ENCODE measurements around the gene ZBTB40. TPM values are rescaled to one million over a fixed set of nuclear protein-coding genes. Genes with fewer than 3 reads are reported as not detected.
A peak's percentile ranks its signal among the peaks of the same experiment; 100 is the strongest.

The ZBTB40 gene
- total and polyA plus RNA-seq, 2 of the 13 experiments (the other 11 are each of a cell fraction or from before 2014, with no cell fraction given) = 8.8 to 16.5 TPM

DNA sequence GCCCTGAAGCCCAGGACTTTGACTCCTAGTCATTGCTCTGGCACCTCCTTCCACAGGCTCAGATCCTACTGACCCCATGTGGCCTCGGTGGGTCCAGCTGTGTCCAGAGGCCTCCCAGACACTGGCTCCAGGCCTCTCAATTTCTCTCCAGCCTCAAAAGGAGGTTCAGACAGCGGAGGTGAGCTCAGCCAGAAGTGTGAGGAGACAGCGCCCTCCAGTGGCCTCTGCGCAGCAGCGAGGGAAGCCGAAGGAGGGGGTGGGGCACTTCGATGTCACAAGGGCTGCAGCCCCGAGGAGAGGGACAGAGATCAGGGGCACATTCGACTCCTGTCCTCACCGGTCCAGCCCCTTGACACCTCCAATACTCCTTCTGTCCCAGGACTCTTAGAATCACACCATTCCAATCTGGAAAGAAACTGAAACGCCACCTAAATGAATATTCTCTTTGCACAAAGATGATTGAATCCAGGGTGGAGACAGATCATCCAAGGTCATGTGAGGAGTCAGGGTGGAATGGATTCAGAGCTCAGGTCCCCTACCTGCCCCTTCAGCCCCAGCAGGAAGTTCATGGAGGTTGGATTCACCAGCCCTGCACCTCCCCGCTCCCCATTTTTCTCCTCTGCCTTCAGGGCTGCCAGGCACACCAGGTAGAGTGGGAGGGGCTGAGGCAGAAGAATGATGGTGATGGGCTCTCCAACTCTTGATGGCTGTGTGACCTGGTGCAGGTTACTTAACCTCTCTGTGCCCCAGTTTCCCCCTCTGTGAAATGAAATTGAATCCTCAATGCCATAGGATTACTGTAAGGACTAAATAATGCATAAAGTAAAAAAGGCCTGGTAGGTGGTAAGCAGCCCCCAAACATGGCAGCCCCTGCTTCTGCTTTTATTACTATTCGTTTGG lies 34.8 kb upstream of the ZBTB40 start (continued):
- TF ChIP-seq, protein P1, sequence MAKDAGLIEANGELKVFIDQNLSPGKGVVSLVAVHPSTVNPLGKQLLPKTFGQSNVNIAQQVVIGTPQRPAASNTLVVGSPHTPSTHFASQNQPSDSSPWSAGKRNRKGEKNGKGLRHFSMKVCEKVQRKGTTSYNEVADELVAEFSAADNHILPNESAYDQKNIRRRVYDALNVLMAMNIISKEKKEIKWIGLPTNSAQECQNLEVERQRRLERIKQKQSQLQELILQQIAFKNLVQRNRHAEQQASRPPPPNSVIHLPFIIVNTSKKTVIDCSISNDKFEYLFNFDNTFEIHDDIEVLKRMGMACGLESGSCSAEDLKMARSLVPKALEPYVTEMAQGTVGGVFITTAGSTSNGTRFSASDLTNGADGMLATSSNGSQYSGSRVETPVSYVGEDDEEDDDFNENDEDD (CRISPR knock-in tag; IDR thresholded peaks at IDR 0.05; ENCODE audit: borderline replicate concordance) = no peak
- TF ChIP-seq KDM3A (CRISPR knock-in tag; IDR thresholded peaks at IDR 0.05; ENCODE audit: low read depth) = peak; percentile 67; the same call in 1 of the 2 replicates
- no peak for TF ChIP-seq AGO1 (IDR thresholded peaks at IDR 0.05; ENCODE audit: low read depth, low read length, poor library complexity, severe bottlenecking)
- TF ChIP-seq ZNF792 (CRISPR knock-in tag; IDR thresholded peaks at IDR 0.05) = no peak
- TF ChIP-seq ZSCAN29 (CRISPR knock-in tag; conservative IDR thresholded peaks at IDR 0.05) = no peak
- peak; percentile 36; the same call in 1 of the 2 replicates for TF ChIP-seq KAT8 (CRISPR knock-in tag; IDR thresholded peaks at IDR 0.05)
- TF ChIP-seq, protein P2, sequence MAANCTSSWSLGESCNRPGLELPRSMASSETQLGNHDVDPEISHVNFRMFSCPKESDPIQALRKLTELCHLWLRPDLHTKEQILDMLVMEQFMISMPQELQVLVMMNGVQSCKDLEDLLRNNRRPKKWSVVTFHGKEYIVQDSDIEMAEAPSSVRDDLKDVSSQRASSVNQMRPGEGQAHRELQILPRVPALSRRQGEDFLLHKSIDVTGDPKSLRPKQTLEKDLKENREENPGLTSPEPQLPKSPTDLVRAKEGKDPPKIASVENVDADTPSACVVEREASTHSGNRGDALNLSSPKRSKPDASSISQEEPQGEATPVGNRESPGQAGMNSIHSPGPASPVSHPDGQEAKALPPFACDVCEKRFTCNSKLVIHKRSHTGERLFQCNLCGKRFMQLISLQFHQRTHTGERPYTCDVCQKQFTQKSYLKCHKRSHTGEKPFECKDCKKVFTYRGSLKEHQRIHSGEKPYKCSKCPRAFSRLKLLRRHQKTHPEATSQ (CRISPR knock-in tag; IDR thresholded peaks at IDR 0.05; ENCODE audit: borderline replicate concordance) = 0 out of 2 replicates have a peak, but pooled peaks have one; percentile 29
- no peak for TF ChIP-seq ZNF564 (CRISPR knock-in tag; IDR thresholded peaks at IDR 0.05)
- peak; percentile 74; the same call in 1 of the 2 replicates for TF ChIP-seq KDM2A (CRISPR knock-in tag; IDR thresholded peaks at IDR 0.05; ENCODE audit: borderline replicate concordance, low read depth)
- 0 out of 2 replicates have a peak, but pooled peaks have one; percentile 60 for TF ChIP-seq HMG20B (CRISPR knock-in tag; conservative IDR thresholded peaks at IDR 0.05)
- TF ChIP-seq HOXA7 (CRISPR knock-in tag; IDR thresholded peaks at IDR 0.05) = no peak
- TF ChIP-seq SALL1 (CRISPR knock-in tag; IDR thresholded peaks at IDR 0.05) = peak; percentile 44
- TF ChIP-seq ZC3H4 (CRISPR knock-in tag; IDR thresholded peaks at IDR 0.05; ENCODE audit: borderline replicate concordance) = no peak
- TF ChIP-seq, protein P3, sequence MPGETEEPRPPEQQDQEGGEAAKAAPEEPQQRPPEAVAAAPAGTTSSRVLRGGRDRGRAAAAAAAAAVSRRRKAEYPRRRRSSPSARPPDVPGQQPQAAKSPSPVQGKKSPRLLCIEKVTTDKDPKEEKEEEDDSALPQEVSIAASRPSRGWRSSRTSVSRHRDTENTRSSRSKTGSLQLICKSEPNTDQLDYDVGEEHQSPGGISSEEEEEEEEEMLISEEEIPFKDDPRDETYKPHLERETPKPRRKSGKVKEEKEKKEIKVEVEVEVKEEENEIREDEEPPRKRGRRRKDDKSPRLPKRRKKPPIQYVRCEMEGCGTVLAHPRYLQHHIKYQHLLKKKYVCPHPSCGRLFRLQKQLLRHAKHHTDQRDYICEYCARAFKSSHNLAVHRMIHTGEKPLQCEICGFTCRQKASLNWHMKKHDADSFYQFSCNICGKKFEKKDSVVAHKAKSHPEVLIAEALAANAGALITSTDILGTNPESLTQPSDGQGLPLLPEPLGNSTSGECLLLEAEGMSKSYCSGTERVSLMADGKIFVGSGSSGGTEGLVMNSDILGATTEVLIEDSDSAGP (CRISPR knock-in tag; IDR thresholded peaks at IDR 0.05; ENCODE audit: borderline replicate concordance) = peak; percentile 31; the same call in 1 of the 2 replicates
- TF ChIP-seq, protein P4, sequence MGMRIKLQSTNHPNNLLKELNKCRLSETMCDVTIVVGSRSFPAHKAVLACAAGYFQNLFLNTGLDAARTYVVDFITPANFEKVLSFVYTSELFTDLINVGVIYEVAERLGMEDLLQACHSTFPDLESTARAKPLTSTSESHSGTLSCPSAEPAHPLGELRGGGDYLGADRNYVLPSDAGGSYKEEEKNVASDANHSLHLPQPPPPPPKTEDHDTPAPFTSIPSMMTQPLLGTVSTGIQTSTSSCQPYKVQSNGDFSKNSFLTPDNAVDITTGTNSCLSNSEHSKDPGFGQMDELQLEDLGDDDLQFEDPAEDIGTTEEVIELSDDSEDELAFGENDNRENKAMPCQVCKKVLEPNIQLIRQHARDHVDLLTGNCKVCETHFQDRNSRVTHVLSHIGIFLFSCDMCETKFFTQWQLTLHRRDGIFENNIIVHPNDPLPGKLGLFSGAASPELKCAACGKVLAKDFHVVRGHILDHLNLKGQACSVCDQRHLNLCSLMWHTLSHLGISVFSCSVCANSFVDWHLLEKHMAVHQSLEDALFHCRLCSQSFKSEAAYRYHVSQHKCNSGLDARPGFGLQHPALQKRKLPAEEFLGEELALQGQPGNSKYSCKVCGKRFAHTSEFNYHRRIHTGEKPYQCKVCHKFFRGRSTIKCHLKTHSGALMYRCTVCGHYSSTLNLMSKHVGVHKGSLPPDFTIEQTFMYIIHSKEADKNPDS (CRISPR knock-in tag; IDR thresholded peaks at IDR 0.05) = no peak
- TF ChIP-seq, protein P5, sequence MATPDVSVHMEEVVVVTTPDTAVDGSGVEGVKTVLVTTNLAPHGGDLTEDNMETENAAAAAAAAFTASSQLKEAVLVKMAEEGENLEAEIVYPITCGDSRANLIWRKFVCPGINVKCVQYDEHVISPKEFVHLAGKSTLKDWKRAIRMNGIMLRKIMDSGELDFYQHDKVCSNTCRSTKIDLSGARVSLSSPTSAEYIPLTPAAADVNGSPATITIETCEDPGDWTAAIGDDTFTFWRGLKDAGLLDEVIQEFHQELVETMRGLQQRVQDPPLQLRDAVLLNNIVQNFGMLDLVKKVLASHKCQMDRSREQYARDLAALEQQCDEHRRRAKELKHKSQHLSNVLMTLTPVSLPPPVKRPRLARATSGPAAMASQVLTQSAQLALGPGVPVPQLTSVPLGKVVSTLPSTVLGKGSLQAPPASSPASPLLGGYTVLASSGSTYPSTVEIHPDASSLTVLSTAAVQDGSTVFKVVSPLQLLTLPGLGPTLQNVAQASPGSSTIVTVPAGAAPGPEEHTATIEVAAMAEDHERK (CRISPR knock-in tag; IDR thresholded peaks at IDR 0.05; ENCODE audit: low read depth) = no peak

All from HepG2 (cell line).